IPS-18a (cell line): ENCODE results near the gene SWSAP1.
A peak's percentile ranks its signal among the peaks of the same experiment; 100 is the strongest.
"Not testable (repeated sequence)": the region's sequence is repeated elsewhere in the genome, so short reads cannot be mapped to it uniquely, and the experiment has no call there.

Source experiments
- H3K27ac ChIP-seq: one replicate; pipeline ENCODE4 v1.5.1; 2013; ENCODE audit warnings: low read length
- H3K27me3 ChIP-seq: one replicate; pipeline ENCODE4 v1.6.1; 2013; ENCODE audit warnings: mild to moderate bottlenecking, low read length; ENCODE audit not compliant: control insufficient read depth, insufficient read depth
- H3K36me3 ChIP-seq: one replicate; pipeline ENCODE4 v1.6.1; 2013; ENCODE audit warnings: low read depth, low read length; ENCODE audit not compliant: control insufficient read depth
- H3K4me1 ChIP-seq: one replicate; pipeline ENCODE4 v1.6.1; 2013; ENCODE audit warnings: low read depth, low read length; ENCODE audit not compliant: control insufficient read depth
- H3K4me3 ChIP-seq: one replicate; pipeline ENCODE4 v1.5.1; 2013; ENCODE audit warnings: low read length
- H3K9ac ChIP-seq: one replicate; pipeline ENCODE4 v1.6.1; 2013; ENCODE audit warnings: mild to moderate bottlenecking, low read length, moderate library complexity
- H3K9me3 ChIP-seq: one replicate; pipeline ENCODE4 v1.6.1; 2013; ENCODE audit warnings: low read depth, low read length; ENCODE audit not compliant: control insufficient read depth

The SWSAP1 gene

GRCh38 chr19:11339254-11340098 is 35.0 kb upstream of the SWSAP1 start, which contains the start of gene RAB3D:
Gene RAB3D, minus strand, starts transcription at chr19:11339657. Its CDS starts 2,258 bp downstream, at chr19:11337399.
- no peak within 1 kb of the TSS for H3K27ac ChIP-seq
- H3K4me3 ChIP-seq, result peak within 1 kb of the TSS; percentile 67
- H3K27me3 ChIP-seq, result no peaks in the 10 kb centered on the region
- peaks cover 5% of the 10 kb centered on the region for H3K36me3 ChIP-seq
- no peaks in the 10 kb centered on the region for H3K4me1 ChIP-seq
- H3K9ac ChIP-seq, result peak within 1 kb of the TSS; percentile 19
- H3K9me3 ChIP-seq, result no peaks in the 10 kb centered on the region

GRCh38 chr19:11340099-11340467 is 34.4 kb upstream of the SWSAP1 start:
- H3K4me3 ChIP-seq, result peak overlapping the region; percentile 67
- not testable (repeated sequence) for H3K9me3 ChIP-seq, H3K27me3 ChIP-seq, H3K4me1 ChIP-seq, H3K9ac ChIP-seq, H3K27ac ChIP-seq, H3K36me3 ChIP-seq

GRCh38 chr19:11342429-11342828 is 32.0 kb upstream of the SWSAP1 start:
- Histone ChIP-seq H3K4me1 (no peaks in the 10 kb centered on the region), H3K9ac (no peak overlapping the region), H3K9me3 (no peaks in the 10 kb centered on the region), H3K36me3 (no peaks in the 10 kb centered on the region), H3K27ac (no peak overlapping the region), H3K27me3 (no peaks in the 10 kb centered on the region), H3K4me3 (no peak overlapping the region)

- Histone ChIP-seq H3K27ac (no peak overlapping the region), H3K9me3 (no peaks in the 10 kb centered on the region), H3K4me1 (no peaks in the 10 kb centered on the region), H3K9ac (peak overlapping the region; percentile 73), H3K4me3 (peak overlapping the region; percentile 95), H3K27me3 (no peaks in the 10 kb centered on the region), H3K36me3 (no peaks in the 10 kb centered on the region)
These were observed 29.2 kb upstream of the SWSAP1 start for GRCh38 chr19:11345122-11345803.

GRCh38 chr19:11346104-11346940 is 28.1 kb upstream of the SWSAP1 start, which contains the start of the genes CCDC159 and TMEM205:
Gene CCDC159, plus strand, starts transcription at chr19:11346519. Its CDS starts 88 bp downstream, at chr19:11346607.
Gene TMEM205, minus strand, starts transcription at chr19:11346268. Its CDS starts 649 bp downstream, at chr19:11345619.
- Histone ChIP-seq H3K27ac (peak within 1 kb of the TSS; percentile 32), H3K9ac (peak within 1 kb of the TSS; percentile 73), H3K9me3 (no peaks in the 10 kb centered on the region), H3K4me3 (peak within 1 kb of the TSS; percentile 95), H3K27me3 (no peaks in the 10 kb centered on the region), H3K36me3 (no peaks in the 10 kb centered on the region), H3K4me1 (no peaks in the 10 kb centered on the region)

- no peaks in the 10 kb centered on the region for H3K36me3 ChIP-seq
- no peak overlapping the region for H3K4me3 ChIP-seq
- no peak overlapping the region for H3K27ac ChIP-seq
- no peaks in the 10 kb centered on the region for H3K9me3 ChIP-seq
- H3K4me1 ChIP-seq, result no peaks in the 10 kb centered on the region
- no peaks in the 10 kb centered on the region for H3K27me3 ChIP-seq
- no peak overlapping the region for H3K9ac ChIP-seq
These were observed 26.9 kb upstream of the SWSAP1 start for GRCh38 chr19:11347546-11348039.

- no peak overlapping the region for H3K9ac ChIP-seq
- no peaks in the 10 kb centered on the region for H3K9me3 ChIP-seq
- no peak overlapping the region for H3K27ac ChIP-seq
- no peaks in the 10 kb centered on the region for H3K4me1 ChIP-seq
- H3K4me3 ChIP-seq, result no peak overlapping the region
- no peaks in the 10 kb centered on the region for H3K27me3 ChIP-seq
- no peaks in the 10 kb centered on the region for H3K36me3 ChIP-seq
These were observed 25.3 kb upstream of the SWSAP1 start for GRCh38 chr19:11349171-11349570.

- H3K4me1 ChIP-seq, H3K27ac ChIP-seq, H3K9me3 ChIP-seq, H3K27me3 ChIP-seq, H3K9ac ChIP-seq, H3K4me3 ChIP-seq, H3K36me3 ChIP-seq: not testable (repeated sequence)
These were observed 20.4 kb upstream of the SWSAP1 start for GRCh38 chr19:11354102-11354501.

- Histone ChIP-seq H3K27ac (no peak within 1 kb of the TSS), H3K4me1 (no peaks in the 10 kb centered on the region), H3K9me3 (no peaks in the 10 kb centered on the region), H3K27me3 (peaks cover 9% of the 10 kb centered on the region), H3K36me3 (no peaks in the 10 kb centered on the region), H3K9ac (no peak within 1 kb of the TSS), H3K4me3 (peak within 1 kb of the TSS; percentile 44)
These were observed 19.0 kb upstream of the SWSAP1 start, which contains the start of gene PLPPR2 for GRCh38 chr19:11355160-11356073. Gene PLPPR2, plus strand, starts transcription at chr19:11355432. Its CDS starts 2,242 bp downstream, at chr19:11357674.

GRCh38 chr19:11356074-11356397 is 18.4 kb upstream of the SWSAP1 start:
- H3K9me3 ChIP-seq, result no peaks in the 10 kb centered on the region
- H3K27ac ChIP-seq, result no peak overlapping the region
- peaks cover 14% of the 10 kb centered on the region for H3K27me3 ChIP-seq
- H3K9ac ChIP-seq, result no peak overlapping the region
- no peaks in the 10 kb centered on the region for H3K36me3 ChIP-seq
- no peaks in the 10 kb centered on the region for H3K4me1 ChIP-seq
- peak overlapping the region; percentile 44 for H3K4me3 ChIP-seq
